Measurements from ENCODE around the gene RALGPS1. TPM values are rescaled to one million over a fixed set of nuclear protein-coding genes. Genes with fewer than 3 reads are reported as not detected.

The RALGPS1 gene
- total RNA-seq, 2 experiments from 2014 or later = 2.1 to 2.4 TPM

- intact Hi-C loops (cut with micrococcal nuclease) = no loop called here
- DNase-seq = no peak
- Mint-ChIP-seq H3K9me3 (no peaks in the 10 kb centered on the region), H3K4me3 (no peak overlapping the region), H3K27me3 (ENCODE audit: low read depth) (no peaks in the 10 kb centered on the region), H3K36me3 (ENCODE audit: low read depth) (peaks cover 1% of the 10 kb centered on the region), H3K27ac (no peak overlapping the region), H3K4me1 (ENCODE audit: low read depth) (no peaks in the 10 kb centered on the region)
- CTCF ChIA-PET = interaction anchor here (0.8 to 1.2 kb wide), 2 partner anchors 18 to 97 kb away, joined by 3 read pairs; no protein-coding TSS in a partner anchor
Measured at GRCh38 chr9:127058645-127059021, 144.1 kb downstream of the RALGPS1 start.

DNA sequence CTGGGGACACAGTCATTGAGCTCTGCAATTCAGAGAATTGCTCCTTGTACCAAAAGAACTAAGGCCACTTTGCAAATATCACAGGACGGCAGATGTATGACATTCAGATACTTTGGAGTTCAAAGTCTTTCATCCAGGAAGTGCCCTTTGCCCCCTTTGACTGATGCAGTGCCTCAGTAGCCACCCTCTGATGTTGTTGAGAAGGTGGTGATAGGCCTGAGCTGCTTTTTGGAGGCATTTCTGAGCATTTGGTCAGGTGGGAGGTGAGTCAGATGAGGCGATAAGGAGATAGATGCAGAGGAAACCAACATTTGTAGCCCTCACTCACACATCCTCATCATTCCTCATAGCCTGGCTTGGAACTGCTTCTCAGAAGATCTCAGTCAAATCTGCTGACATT is 144.4 kb downstream of the RALGPS1 start:
- H3K4me1 Mint-ChIP-seq (ENCODE audit: low read depth) = no peaks in the 10 kb centered on the region
- H3K4me3 Mint-ChIP-seq = no peak overlapping the region
- intact Hi-C loops (cut with micrococcal nuclease) = no loop called here
- DNase-seq = no peak
- no peak overlapping the region for H3K27ac Mint-ChIP-seq
- CTCF ChIA-PET = interaction anchor here (0.8 to 1.2 kb wide), 2 partner anchors 18 to 98 kb away, joined by 3 read pairs; no protein-coding TSS in a partner anchor
- peaks cover 1% of the 10 kb centered on the region for H3K36me3 Mint-ChIP-seq (ENCODE audit: low read depth)
- no peaks in the 10 kb centered on the region for H3K27me3 Mint-ChIP-seq (ENCODE audit: low read depth)
- H3K9me3 Mint-ChIP-seq = no peaks in the 10 kb centered on the region

DNA sequence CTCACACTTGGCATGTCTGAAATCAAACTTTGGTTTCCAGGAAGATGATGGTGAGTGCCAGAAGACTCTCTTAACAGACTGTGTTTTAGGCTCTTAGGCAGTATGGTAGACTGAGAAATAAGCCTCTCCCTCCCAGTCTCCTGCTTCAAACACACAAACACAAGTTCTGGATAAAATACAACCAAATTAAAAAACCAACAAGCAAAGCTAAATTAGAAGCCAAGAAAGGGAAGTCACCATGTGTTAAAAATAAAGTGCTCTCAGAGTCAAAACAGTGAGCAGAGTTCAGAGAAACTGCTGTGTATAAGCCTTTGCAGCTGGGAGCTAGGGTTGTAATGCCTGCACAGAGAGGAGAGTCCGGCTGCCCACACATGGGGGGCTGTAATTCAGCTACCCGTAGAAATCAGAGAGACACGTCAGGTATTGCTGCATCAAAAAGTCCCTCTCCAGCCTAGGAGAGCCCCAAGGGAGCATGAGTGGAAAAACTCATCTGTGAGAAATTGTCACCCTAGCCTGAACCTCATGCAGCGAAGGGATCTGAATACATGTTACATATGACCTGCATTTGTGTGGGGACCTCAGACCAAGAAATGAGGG is 145.3 kb downstream of the RALGPS1 start:
- no peak overlapping the region for H3K27ac Mint-ChIP-seq
- no peak overlapping the region for H3K4me3 Mint-ChIP-seq
- no peaks in the 10 kb centered on the region for H3K9me3 Mint-ChIP-seq
- no peaks in the 10 kb centered on the region for H3K27me3 Mint-ChIP-seq (ENCODE audit: low read depth)
- DNase-seq = no peak
- intact Hi-C loops (cut with micrococcal nuclease) = no loop called here
- H3K36me3 Mint-ChIP-seq (ENCODE audit: low read depth) = peaks cover 1% of the 10 kb centered on the region
- H3K4me1 Mint-ChIP-seq (ENCODE audit: low read depth) = no peaks in the 10 kb centered on the region
- CTCF ChIA-PET = no interaction called here

DNA sequence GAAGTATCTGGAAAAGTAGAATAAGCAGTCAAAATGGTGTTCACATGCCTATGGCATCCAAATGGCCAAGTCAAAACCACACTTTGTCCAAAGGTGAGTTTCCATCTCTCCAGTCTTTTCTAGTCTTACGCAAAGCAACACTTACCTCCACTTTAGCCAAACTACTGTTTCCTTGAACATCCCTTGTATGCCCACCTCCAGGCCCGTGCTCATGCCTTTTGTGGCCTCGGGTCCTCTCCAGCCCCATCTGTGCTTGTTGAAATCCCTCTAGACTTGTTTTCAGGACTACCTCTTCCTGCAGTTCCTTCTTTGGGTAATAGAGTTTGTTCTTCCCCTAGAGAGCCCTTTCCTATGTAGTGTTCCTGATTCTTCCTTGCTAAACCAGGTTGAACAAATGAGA is 146.8 kb downstream of the RALGPS1 start:
- no peak overlapping the region for H3K27ac Mint-ChIP-seq
- CTCF ChIA-PET = no interaction called here
- intact Hi-C loops (cut with micrococcal nuclease) = no loop called here
- no peaks in the 10 kb centered on the region for H3K27me3 Mint-ChIP-seq (ENCODE audit: low read depth)
- DNase-seq = no peak
- H3K4me1 Mint-ChIP-seq (ENCODE audit: low read depth) = no peaks in the 10 kb centered on the region
- H3K4me3 Mint-ChIP-seq = no peak overlapping the region
- H3K36me3 Mint-ChIP-seq (ENCODE audit: low read depth) = peaks cover 1% of the 10 kb centered on the region
- H3K9me3 Mint-ChIP-seq = no peaks in the 10 kb centered on the region

GRCh38 chr9:127064335-127064734 is 149.8 kb downstream of the RALGPS1 start:
- H3K9me3 Mint-ChIP-seq = no peaks in the 10 kb centered on the region
- H3K36me3 Mint-ChIP-seq (ENCODE audit: low read depth) = no peaks in the 10 kb centered on the region
- H3K27me3 Mint-ChIP-seq (ENCODE audit: low read depth) = no peaks in the 10 kb centered on the region
- H3K4me1 Mint-ChIP-seq (ENCODE audit: low read depth) = no peaks in the 10 kb centered on the region
- H3K4me3 Mint-ChIP-seq = no peak overlapping the region
- CTCF ChIA-PET = no interaction called here
- intact Hi-C loops (cut with micrococcal nuclease) = no loop called here
- H3K27ac Mint-ChIP-seq = no peak overlapping the region
- DNase-seq = no peak

DNA sequence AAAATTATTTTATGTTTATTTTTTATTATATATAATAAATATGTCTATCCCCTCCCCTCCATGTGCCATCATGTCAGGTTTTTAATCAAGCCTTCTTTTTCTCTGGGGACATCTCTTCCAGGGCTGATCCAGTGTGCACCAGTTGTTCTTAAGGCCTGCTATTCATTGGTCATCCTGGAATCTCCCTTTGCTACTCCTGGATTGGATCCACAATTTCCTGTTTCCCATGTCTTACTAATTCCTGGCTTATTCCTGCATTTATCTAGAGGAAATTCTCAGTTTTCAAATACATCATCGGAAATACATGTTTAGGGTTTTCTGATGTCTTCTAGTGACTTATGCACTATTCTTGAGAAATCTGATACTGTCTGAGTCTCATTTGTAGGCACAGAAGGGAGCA is 151.0 kb downstream of the RALGPS1 start:
- no peak for DNase-seq
- Mint-ChIP-seq H3K4me1 (ENCODE audit: low read depth) (no peaks in the 10 kb centered on the region), H3K27me3 (ENCODE audit: low read depth) (no peaks in the 10 kb centered on the region), H3K9me3 (no peaks in the 10 kb centered on the region), H3K27ac (no peak overlapping the region), H3K36me3 (ENCODE audit: low read depth) (no peaks in the 10 kb centered on the region), H3K4me3 (no peak overlapping the region)
- CTCF ChIA-PET = no interaction called here
- intact Hi-C loops (cut with micrococcal nuclease) = no loop called here

DNA sequence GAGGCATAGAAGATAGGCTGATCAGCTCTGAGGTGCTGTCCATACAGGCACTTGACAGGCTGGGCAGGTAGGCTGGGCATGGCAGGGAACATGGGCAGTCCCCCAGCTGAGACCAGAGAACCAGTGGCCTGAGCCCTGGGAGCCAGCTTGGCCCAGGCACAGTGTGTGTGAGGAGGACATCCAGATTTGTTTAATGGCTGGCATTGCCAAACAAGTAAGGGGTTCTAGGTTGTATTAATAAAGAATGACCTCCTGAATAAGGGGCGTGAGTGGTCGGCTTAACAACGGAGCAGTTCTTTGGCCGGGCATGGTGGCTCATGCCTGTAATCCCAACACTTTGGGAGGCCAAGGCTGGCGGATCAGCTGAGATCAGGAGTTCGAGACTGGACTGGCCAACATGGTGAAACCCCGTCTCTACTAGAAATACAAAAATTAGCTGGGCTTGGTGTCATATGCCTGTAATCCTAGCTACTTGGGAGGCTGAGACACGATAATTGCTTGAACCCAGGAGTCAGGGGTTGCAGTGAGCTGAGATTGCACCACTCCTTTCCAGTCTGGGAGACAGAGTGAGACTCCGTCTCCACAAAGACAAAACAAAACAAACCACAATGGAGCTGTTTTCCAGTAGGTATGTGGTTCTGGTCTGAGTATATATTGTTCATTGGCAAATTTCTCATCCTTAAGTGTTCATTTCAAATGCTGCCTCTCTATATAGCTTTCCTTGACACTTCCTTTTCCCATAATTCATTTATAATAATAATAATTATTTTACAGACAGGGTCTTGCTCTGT is 151.7 kb downstream of the RALGPS1 start:
- CTCF ChIA-PET = no interaction called here
- no peak for DNase-seq

GRCh38 chr9:127066851-127067136 is 152.2 kb downstream of the RALGPS1 start:
- H3K9me3 Mint-ChIP-seq = peaks cover 1% of the 10 kb centered on the region

More for the DNA sequence above, 151.7 kb downstream of the RALGPS1 start:
- Mint-ChIP-seq H3K9me3 (no peaks in the 10 kb centered on the region), H3K27ac (no peak overlapping the region), H3K27me3 (ENCODE audit: low read depth) (no peaks in the 10 kb centered on the region), H3K36me3 (ENCODE audit: low read depth) (no peaks in the 10 kb centered on the region), H3K4me3 (no peak overlapping the region), H3K4me1 (ENCODE audit: low read depth) (no peaks in the 10 kb centered on the region)
- intact Hi-C loops (cut with micrococcal nuclease) = no loop called here

DNA sequence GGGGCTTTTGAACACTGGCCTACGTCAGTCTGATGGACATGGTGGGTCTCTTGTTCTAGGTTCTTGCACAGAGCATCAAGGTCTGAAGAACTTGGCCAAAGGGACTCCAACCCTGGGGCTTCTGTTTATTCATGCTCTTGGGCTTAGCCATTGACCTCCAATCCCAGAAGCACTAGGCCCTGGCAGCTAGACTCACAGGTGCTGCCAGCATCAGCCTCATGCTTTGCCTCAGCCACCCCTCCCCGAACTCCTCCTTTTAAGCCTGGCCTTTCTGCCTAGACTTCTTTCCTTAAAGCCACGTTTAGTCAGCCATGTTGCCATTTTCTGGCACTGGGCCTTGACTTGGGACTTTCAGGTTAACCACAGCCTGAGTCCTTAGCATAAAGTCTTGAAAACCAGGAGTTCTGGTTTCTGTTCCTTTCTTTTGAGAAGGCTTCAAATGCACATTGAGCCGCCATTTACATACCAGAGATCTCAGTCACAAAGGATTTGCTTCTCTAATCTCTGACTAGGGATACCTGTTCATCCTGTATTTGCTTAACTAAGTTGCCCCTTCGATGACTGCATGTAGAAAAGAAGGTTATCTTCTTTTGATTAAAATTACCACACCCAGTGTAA is 153.1 kb downstream of the RALGPS1 start:
- H3K4me1 Mint-ChIP-seq (ENCODE audit: low read depth) = no peaks in the 10 kb centered on the region
- H3K36me3 Mint-ChIP-seq (ENCODE audit: low read depth) = peaks cover 8% of the 10 kb centered on the region
- no peak overlapping the region for H3K4me3 Mint-ChIP-seq
- H3K27ac Mint-ChIP-seq = no peak overlapping the region
- no peak for DNase-seq
- intact Hi-C loops (cut with micrococcal nuclease) = no loop called here
- H3K27me3 Mint-ChIP-seq (ENCODE audit: low read depth) = no peaks in the 10 kb centered on the region
- CTCF ChIA-PET = no interaction called here
- peaks cover 8% of the 10 kb centered on the region for H3K9me3 Mint-ChIP-seq

More at GRCh38 chr9:127066851-127067136, 152.2 kb downstream of the RALGPS1 start:
- no peaks in the 10 kb centered on the region for H3K4me1 Mint-ChIP-seq (ENCODE audit: low read depth)
- H3K36me3 Mint-ChIP-seq (ENCODE audit: low read depth) = peaks cover under 1% of the 10 kb centered on the region
- no peak overlapping the region for H3K27ac Mint-ChIP-seq
- intact Hi-C loops (cut with micrococcal nuclease) = no loop called here
- CTCF ChIA-PET = no interaction called here
- H3K27me3 Mint-ChIP-seq (ENCODE audit: low read depth) = no peaks in the 10 kb centered on the region
- H3K4me3 Mint-ChIP-seq = no peak overlapping the region
- no peak for DNase-seq

DNA sequence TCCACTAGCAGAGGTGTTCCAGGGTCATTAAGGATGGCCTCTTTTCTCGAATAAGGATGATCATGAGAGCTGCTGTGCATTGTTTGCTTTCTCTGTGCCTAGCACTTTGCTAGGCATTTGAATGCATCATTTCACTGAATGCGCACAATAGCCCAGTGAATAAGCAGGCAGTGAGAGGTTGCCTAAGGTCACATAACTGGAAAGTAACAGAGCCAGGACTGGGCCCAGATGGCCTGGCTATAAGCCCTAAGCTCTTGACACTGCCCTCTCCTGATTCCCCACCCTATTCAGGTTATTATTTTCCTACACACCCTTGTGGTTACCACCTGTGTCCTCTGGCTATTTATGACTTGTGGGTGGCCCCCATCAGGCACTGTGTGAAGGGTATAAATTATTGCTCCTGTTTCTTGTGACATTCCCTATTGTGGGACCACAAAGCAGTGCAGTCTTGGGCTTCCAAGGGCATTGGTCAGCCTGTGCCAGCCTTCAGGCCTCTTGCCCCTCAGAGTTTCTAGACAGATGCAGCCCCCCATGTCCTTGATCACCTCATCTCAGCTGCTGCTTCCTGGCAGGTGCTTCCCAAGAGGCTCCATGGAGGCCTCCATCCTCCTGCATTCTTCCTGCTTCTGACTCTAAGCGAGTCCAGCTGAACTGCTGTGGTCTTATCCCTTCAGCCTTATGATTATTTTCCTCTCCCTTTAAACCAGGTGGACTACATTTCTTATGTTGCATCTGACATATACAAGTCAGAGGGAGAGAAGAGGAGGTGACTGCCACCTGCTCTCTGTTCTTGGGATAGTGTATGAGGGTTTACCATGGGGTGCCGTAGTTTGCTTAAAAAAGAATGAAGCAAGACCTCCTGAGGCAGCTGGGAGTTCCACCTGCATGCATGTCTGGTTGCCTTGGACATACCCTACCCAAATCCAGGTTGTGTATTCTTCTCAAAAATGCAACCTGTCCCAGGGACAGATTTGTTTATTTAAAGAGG is 160.3 kb downstream of the RALGPS1 start:
- CTCF ChIA-PET = no interaction called here
- H3K27me3 Mint-ChIP-seq (ENCODE audit: low read depth) = no peaks in the 10 kb centered on the region

GRCh38 chr9:127075624-127076372 is 161.2 kb downstream of the RALGPS1 start:
- no peak for DNase-seq
- H3K27me3 Mint-ChIP-seq (ENCODE audit: low read depth) = no peaks in the 10 kb centered on the region
- CTCF ChIA-PET = no interaction called here
- H3K36me3 Mint-ChIP-seq (ENCODE audit: low read depth) = peaks cover 8% of the 10 kb centered on the region
- peaks cover 8% of the 10 kb centered on the region for H3K9me3 Mint-ChIP-seq
- intact Hi-C loops (cut with micrococcal nuclease) = no loop called here
- no peak overlapping the region for H3K27ac Mint-ChIP-seq
- H3K4me3 Mint-ChIP-seq = no peak overlapping the region
- H3K4me1 Mint-ChIP-seq (ENCODE audit: low read depth) = no peaks in the 10 kb centered on the region

More for the DNA sequence above, 160.3 kb downstream of the RALGPS1 start:
- Mint-ChIP-seq H3K4me3 (no peak overlapping the region), H3K4me1 (ENCODE audit: low read depth) (no peaks in the 10 kb centered on the region), H3K9me3 (peaks cover 8% of the 10 kb centered on the region), H3K36me3 (ENCODE audit: low read depth) (peaks cover 8% of the 10 kb centered on the region), H3K27ac (no peak overlapping the region)
- intact Hi-C loops (cut with micrococcal nuclease) = no loop called here
- DNase-seq = no peak

All from activated naive CD4-positive, alpha-beta T cell treated with anti-CD3 and anti-CD28 coated beads for 36 hours (primary cell).